Tracheal epithelial cell (primary cell): ENCODE data around the gene ENG. TPM values are rescaled to one million over a fixed set of nuclear protein-coding genes. Genes with fewer than 3 reads are reported as not detected.

Experiments used
- total RNA-seq: library from RNA; depleted of rRNA; stranded (reverse); fragments of >200 nt; gene quantifications from 2 replicates; pipeline ENCODE4 v1.2.1, GENCODE V29; 2014

The ENG gene
- total RNA-seq = 0.48 and 0.85 TPM in 2 replicates

DNA sequence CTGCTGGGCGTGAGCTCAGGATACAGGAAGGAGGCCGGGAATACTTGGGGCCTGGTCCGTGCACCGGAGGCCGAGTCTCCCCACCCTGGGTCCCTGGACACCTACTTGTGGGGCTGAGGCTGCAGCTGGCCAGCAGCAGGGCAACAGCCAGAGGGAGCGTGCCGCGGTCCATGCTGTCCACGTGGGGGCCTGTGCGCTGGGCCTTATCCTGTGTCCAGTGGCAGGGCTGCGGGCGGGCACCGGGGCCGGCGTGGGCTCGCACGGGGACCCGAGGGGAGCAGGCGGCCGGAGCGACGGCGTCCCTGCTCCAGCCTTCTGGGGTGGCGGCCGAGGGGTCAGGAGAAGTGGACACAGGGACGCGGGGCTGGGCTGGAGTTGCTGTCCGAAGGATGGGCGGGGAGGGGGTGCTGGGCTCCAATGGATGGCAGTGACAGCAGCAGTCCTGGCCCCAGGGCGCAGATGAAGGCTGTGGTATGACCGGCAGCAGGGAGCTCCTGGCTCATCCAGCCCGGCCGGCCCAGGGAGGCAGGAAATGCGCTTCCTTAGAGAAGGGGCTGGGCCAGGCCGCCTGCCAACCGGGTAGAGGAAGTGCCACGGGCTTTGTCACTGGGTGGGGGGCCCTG lies at the start of gene ENG:
TSS of gene ENG (minus strand) at position 475 of the 623 bp plus-strand sequence. CDS start at position 172, 303 bp downstream.

DNA sequence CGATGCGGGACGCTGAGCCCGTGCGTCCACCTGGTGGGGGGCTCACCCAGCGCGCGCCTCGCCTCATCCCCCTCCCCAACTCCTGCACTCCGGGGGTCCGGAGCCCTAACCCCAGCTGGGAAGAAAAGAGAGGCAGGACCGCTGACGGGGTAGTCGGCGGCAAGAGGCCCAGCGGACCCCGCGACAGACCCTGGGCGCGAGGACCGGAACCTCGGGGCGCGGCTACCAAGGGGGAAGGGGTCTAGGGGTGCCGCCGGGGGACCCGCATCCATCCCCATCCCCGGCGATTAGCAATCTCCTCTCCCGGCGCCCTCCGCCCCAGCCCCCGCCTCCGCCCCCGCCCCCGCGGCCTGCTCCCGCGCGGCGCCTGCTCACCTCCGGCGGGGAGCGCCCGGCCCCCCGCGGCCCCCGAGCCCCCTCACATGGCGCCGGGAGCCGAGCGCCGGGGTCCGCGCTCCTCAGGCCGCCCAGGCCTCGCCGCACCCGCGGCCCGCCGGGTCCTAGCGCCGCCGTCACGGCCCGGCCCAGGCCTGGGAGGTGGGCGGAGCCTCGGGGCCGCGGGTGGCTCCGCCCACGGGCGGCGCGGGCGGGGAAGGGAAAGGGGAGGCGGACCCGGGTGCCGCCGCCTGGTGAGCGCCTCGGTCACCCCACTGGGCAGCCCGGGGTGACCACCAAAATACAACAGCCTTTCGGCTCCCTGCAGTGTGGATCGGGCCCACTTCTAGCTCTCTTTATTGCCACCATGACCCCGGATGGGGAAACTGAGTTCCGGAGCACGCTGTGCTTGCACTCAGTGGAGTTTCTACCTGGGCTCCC lies 44.9 kb upstream of the ENG start, which contains the start of gene ST6GALNAC6:
TSS of gene ST6GALNAC6 (minus strand) at position 476 of the 816 bp plus-strand sequence. CDS start 1,622 bp downstream, outside the sequence.

DNA sequence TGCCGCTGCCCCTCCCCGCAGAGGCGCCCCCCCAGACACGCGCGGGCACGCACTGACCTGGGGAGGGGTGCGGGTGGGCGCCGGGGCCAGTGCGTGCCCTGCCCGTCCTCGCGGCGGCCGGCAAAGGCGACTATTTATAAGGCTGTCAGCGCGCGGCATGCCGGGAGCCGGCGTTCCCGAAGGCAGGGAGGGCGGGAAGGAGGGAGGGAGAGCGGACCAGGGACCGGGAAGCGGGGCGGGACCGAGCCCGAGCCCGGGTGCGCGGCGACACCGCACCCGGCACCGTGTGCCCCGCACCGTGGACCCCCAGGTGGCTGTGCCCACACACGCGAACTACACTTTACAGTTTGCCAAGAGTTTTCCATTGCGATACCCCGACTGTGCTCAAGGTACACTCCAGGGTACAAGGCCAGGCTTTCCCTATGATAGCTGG lies 23.1 kb upstream of the ENG start, which contains the start of gene AK1:
TSS of gene AK1 (minus strand) at position 110 of the 433 bp plus-strand sequence. CDS start 3,058 bp downstream, outside the sequence.

DNA sequence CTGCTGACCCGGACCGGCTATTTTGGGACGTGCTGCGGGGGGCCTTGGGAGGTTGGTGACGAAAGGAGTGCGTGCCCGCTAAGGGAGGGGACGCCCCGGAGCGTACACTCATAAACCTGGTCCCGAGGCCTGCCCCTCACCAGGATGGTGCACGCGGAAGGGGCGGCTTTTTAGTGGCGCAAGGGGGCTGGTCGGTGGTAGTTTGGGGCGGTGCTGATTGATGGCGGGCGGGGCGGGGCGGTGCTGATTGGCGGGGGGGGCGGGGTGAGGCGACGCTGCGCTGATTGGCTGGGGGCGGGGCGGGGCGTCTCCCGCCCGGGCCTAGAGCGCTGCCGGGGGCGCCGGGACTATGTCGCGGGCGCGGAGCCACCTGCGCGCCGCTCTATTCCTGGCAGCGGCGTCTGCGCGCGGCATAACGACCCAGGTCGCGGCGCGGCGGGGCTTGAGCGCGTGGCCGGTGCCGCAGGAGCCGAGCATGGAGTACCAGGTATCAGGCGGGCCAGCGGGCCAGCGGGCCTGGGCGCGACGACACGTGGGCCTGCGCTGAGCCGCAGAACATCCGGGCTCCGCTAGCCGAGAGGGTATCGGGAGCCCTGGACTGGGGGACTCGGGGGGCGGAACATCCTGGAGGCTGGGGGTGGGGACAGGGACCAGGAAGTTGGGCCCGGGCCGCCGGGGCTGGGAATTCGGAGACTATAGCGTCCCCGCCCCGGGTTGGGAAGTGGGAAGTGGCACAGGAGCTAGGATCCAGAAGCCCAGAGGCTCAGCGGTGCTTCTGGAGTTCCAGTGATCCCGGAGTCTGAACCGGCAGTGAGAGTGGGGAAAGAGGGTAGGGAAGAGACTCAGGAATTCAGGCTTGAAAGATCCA lies 51.6 kb downstream of the ENG start, which contains the start of gene FPGS:
TSS of gene FPGS (plus strand) at position 307 of the 868 bp plus-strand sequence. CDS start at position 350, 43 bp downstream.

DNA sequence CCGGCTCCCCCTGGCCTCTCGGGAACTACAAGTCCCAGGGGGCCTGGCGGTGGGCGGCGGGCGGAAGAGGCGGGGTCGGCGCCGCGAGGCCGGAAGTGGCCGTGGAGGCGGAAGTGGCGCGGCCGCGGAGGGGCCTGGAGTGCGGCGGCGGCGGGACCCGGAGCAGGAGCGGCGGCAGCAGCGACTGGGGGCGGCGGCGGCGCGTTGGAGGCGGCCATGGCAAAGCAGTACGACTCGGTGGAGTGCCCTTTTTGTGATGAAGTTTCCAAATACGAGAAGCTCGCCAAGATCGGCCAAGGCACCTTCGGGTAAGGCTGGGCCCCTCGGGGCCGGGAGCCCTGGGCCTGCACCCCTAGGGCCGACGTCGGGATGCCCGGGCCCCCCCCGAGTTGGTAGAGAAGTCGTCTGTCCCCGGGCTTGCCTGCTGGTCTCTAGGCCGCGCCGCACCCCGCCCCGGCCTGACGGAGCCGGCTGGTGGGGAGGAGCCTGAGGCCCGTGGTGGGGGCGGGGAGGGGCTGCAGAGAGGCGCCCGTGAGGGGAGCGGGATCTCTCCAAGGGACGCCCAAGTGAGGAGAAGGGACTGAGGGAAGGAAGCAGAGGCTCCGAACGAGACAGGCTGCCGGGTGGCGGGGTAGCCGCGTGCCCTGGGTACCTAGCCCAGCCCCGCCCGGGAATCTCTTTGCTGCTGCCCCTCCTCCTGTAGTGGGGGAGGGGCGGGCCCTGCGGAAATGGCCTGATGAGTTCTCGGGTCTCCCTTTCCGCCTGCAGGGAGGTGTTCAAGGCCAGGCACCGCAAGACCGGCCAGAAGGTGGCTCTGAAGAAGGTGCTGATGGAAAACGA lies 68.3 kb downstream of the ENG start, which contains the start of gene CDK9:
TSS of gene CDK9 (plus strand) at position 102 of the 840 bp plus-strand sequence. CDS start at position 217, 115 bp downstream.

DNA sequence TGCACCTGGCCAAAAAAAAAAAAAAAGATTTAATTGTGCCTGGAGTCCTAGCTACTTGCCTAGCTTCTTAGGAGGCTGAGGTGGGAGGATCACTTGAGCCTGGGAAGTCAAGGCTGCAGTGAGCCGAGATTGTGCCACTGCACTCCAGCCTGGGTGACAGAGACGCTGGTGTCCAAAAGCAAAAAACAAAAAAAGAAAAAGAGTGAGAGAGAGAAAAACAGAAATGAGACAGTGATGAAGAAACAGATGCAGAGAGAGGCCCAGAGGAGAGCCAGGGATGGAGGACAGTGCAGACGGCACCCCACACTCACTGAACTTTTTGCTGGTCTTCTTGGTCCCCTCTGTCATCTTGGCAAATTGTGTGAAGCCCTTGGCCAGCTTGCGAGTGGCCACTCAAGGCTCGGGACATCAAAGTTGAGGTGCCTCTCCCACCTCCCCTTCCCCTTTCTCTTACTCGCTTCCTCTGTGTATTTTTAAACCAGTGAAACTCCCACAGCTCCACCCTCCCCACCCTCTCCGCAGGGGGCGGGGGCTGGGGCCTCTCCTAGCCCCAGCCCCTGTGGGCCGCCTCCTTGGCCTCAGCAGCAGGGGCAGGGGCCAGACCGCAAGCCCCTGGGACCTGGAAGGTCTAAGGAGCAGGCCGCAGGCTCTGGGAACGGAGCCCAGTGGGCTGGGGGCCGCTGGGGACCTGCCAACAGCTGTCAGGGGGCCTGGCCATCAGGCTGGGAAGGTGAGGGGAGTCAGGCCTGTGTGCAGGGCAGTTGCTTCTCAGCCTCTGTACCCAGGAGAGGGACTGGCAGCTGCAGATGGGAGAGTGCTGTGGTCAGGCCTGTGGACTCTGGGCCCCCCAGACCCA lies 76.0 kb downstream of the ENG start, which contains the start of gene SH2D3C:
TSS of gene SH2D3C (minus strand) at position 387 of the 856 bp plus-strand sequence. CDS start at position 348, 39 bp downstream.

Other genes with a start within 250 kb of the ENG start
- 7.2 and 10.2 TPM in 2 replicates for gene STXBP1, start 242.4 kb downstream of the ENG start, total RNA-seq
- not detected in 2 replicates for gene CFAP157, start 147.7 kb downstream of the ENG start, total RNA-seq
- 19.2 and 34.0 TPM in 2 replicates for gene PTRH1, start 139.0 kb downstream of the ENG start, total RNA-seq
- gene TTC16, start 138.6 kb downstream of the ENG start, total RNA-seq = not detected in 2 replicates
- 4.8 and 5.5 TPM in 2 replicates for gene TOR2A, start 119.4 kb downstream of the ENG start, total RNA-seq
- gene SH2D3C, start 76.0 kb downstream of the ENG start, total RNA-seq = under 0.01 TPM in 2 replicates
- gene CDK9, start 68.6 kb downstream of the ENG start, total RNA-seq = 40.1 and 42.2 TPM in 2 replicates
- 86.3 and 124 TPM in 2 replicates for gene FPGS, start 51.8 kb downstream of the ENG start, total RNA-seq
- gene AK1, start 23.0 kb upstream of the ENG start, total RNA-seq = 23.6 and 37.9 TPM in 2 replicates
- gene ST6GALNAC6, start 44.9 kb upstream of the ENG start, total RNA-seq = 23.0 and 26.3 TPM in 2 replicates
- gene ST6GALNAC4, start 62.4 kb upstream of the ENG start, total RNA-seq = 32.0 and 37.7 TPM in 2 replicates
- gene PIP5KL1, start 76.1 kb upstream of the ENG start, total RNA-seq = 3.8 and 6.0 TPM in 2 replicates
- 12.0 and 13.6 TPM in 2 replicates for gene DPM2, start 83.2 kb upstream of the ENG start, total RNA-seq
- 7.7 and 8.5 TPM in 2 replicates for gene EEIG1, start 126.3 kb upstream of the ENG start, total RNA-seq
- gene NAIF1, start 212.7 kb upstream of the ENG start, total RNA-seq = 9.2 and 10.1 TPM in 2 replicates
- gene SLC25A25, start 213.6 kb upstream of the ENG start, total RNA-seq = 9.4 and 22.2 TPM in 2 replicates